ENCODE results near the gene PWWP2B. TPM values are rescaled to one million over a fixed set of nuclear protein-coding genes. Genes with fewer than 3 reads are reported as not detected.

Gene PWWP2B
- total RNA-seq, 1 donor from 2014 or later = 24.3 TPM

- no peak for DNase-seq (ENCODE audit: low spot score, unreplicated experiment)
- H3K4me1 Mint-ChIP-seq (ENCODE audit: low read depth) = peaks cover 8% of the 10 kb centered on the region
- H3K36me3 Mint-ChIP-seq (ENCODE audit: insufficient read depth) = no peaks in the 10 kb centered on the region
- H3K27me3 Mint-ChIP-seq = peaks cover 3% of the 10 kb centered on the region
- H3K9me3 Mint-ChIP-seq (ENCODE audit: low read depth) = no peaks in the 10 kb centered on the region
- TF ChIP-seq CTCF (IDR thresholded peaks at IDR 0.05; ENCODE audit: unreplicated experiment) = no peak
- H3K4me3 Mint-ChIP-seq (ENCODE audit: low read depth) = no peak overlapping the region
- H3K27ac Mint-ChIP-seq = no peak overlapping the region
Measured at GRCh38 chr10:132455441-132455971, 58.5 kb downstream of the PWWP2B start.

- Mint-ChIP-seq H3K27ac (no peak overlapping the region), H3K9me3 (ENCODE audit: low read depth) (no peaks in the 10 kb centered on the region), H3K4me1 (ENCODE audit: low read depth) (peaks cover 8% of the 10 kb centered on the region), H3K4me3 (ENCODE audit: low read depth) (no peak overlapping the region), H3K27me3 (peaks cover 3% of the 10 kb centered on the region), H3K36me3 (ENCODE audit: insufficient read depth) (no peaks in the 10 kb centered on the region)
- TF ChIP-seq CTCF (IDR thresholded peaks at IDR 0.05; ENCODE audit: unreplicated experiment) = no peak
- DNase-seq (ENCODE audit: low spot score, unreplicated experiment) = no peak
Measured at GRCh38 chr10:132455986-132456847, 59.2 kb downstream of the PWWP2B start.

GRCh38 chr10:132456881-132457280, 59.9 kb downstream of the PWWP2B start:
- TF ChIP-seq CTCF (IDR thresholded peaks at IDR 0.05; ENCODE audit: unreplicated experiment) = no peak
- H3K4me3 Mint-ChIP-seq (ENCODE audit: low read depth) = no peak overlapping the region
- H3K9me3 Mint-ChIP-seq (ENCODE audit: low read depth) = no peaks in the 10 kb centered on the region
- H3K27ac Mint-ChIP-seq = no peak overlapping the region
- no peak for DNase-seq (ENCODE audit: low spot score, unreplicated experiment)
- H3K4me1 Mint-ChIP-seq (ENCODE audit: low read depth) = peaks cover 8% of the 10 kb centered on the region
- H3K36me3 Mint-ChIP-seq (ENCODE audit: insufficient read depth) = no peaks in the 10 kb centered on the region
- peaks cover 3% of the 10 kb centered on the region for H3K27me3 Mint-ChIP-seq

GRCh38 chr10:132457328-132458070, 60.5 kb downstream of the PWWP2B start:
- H3K4me3 Mint-ChIP-seq (ENCODE audit: low read depth) = no peak overlapping the region

More at GRCh38 chr10:132457328-132458070, 60.5 kb downstream of the PWWP2B start:
- Mint-ChIP-seq H3K4me1 (ENCODE audit: low read depth) (peaks cover 8% of the 10 kb centered on the region), H3K36me3 (ENCODE audit: insufficient read depth) (no peaks in the 10 kb centered on the region), H3K27me3 (peaks cover 3% of the 10 kb centered on the region), H3K27ac (no peak overlapping the region), H3K9me3 (ENCODE audit: low read depth) (no peaks in the 10 kb centered on the region)
- DNase-seq (ENCODE audit: low spot score, unreplicated experiment) = no peak
- no peak for TF ChIP-seq CTCF (IDR thresholded peaks at IDR 0.05; ENCODE audit: unreplicated experiment)
